ENCODE data around the gene GRID2IP. TPM values are rescaled to one million over a fixed set of nuclear protein-coding genes. Genes with fewer than 3 reads are reported as not detected.
"Not testable (repeated sequence)": the region's sequence is repeated elsewhere in the genome, so short reads cannot be mapped to it uniquely, and the experiment has no call there.

Gene GRID2IP
- total RNA-seq, 2 experiments from 2014 or later: 0.21 TPM; not detected in 1

DNA sequence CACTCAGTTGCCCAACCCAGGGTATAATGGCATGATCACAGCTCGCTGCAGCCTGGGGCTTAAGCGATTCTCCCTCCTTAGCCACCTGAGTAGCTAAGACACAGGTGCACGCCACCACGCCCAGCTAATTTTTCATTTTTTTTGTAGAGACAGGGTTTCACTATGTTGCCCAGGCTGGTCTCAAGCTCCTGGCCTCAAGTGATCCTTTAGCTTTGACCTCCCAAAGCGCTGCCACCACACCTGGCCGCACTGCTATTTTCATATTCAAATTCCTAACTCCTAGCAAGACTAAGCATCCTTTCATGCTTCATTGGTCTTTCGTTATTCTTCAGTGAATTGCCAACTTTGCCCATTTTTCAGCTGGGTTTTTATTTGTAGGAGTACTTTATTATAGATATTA lies 73.1 kb downstream of the GRID2IP start:
- no peaks in the 10 kb centered on the region for H3K27me3 Mint-ChIP-seq (ENCODE audit: low read depth)

DNA sequence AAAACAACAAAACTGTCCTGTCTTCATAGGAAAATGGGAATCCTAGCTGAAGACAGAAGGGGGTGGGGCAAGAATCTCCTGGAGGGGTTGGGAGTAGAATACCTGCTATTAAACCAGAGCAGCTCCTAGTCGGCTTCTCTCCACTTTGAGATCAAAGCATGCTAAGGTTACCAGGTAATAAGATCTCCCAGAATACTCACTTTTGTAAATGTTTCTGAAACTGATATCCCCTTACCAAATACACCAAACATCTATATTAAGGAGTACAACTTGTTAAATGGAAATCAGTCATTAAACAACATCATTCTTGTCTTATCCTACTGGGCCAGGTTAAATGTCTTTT lies 74.0 kb downstream of the GRID2IP start:
- Mint-ChIP-seq H3K36me3 (ENCODE audit: low read depth) (peaks cover 41% of the 10 kb centered on the region), H3K9me3 (ENCODE audit: insufficient read depth) (no peaks in the 10 kb centered on the region), H3K4me1 (ENCODE audit: low read depth) (peaks cover 66% of the 10 kb centered on the region), H3K27ac (no peak overlapping the region), H3K4me3 (no peak overlapping the region), H3K27me3 (ENCODE audit: low read depth) (no peaks in the 10 kb centered on the region)
- ChIA-PET POLR2A (no interaction called here), CTCF (no interaction called here)
- ATAC-seq (no peak), DNase-seq (no peak)

More for the DNA sequence above, 73.1 kb downstream of the GRID2IP start:
- H3K27ac Mint-ChIP-seq: peak overlapping the region; percentile 91
- H3K9me3 Mint-ChIP-seq (ENCODE audit: insufficient read depth): no peaks in the 10 kb centered on the region
- ATAC-seq (no peak), DNase-seq (no peak)
- H3K4me1 Mint-ChIP-seq (ENCODE audit: low read depth): peaks cover 71% of the 10 kb centered on the region
- POLR2A ChIA-PET: no interaction called here
- H3K4me3 Mint-ChIP-seq: no peak overlapping the region
- peaks cover 41% of the 10 kb centered on the region for H3K36me3 Mint-ChIP-seq (ENCODE audit: low read depth)
- CTCF ChIA-PET: interaction anchor here (1.2 to 1.8 kb wide), 3 partner anchors 11 to 42 kb away, joined by 3 to 5 read pairs (median 3); no protein-coding TSS in a partner anchor

GRCh38 chr7:6476596-6477317 lies 74.5 kb downstream of the GRID2IP start:
- Mint-ChIP-seq H3K27ac (no peak overlapping the region), H3K9me3 (ENCODE audit: insufficient read depth) (no peaks in the 10 kb centered on the region), H3K36me3 (ENCODE audit: low read depth) (peaks cover 43% of the 10 kb centered on the region), H3K4me1 (ENCODE audit: low read depth) (peaks cover 62% of the 10 kb centered on the region), H3K27me3 (ENCODE audit: low read depth) (no peaks in the 10 kb centered on the region), H3K4me3 (no peak overlapping the region)
- CTCF ChIA-PET: interaction anchor here (0.9 kb wide), 1 partner anchor 42 kb away, joined by 3 read pairs; no protein-coding TSS in a partner anchor
- POLR2A ChIA-PET: no interaction called here
- DNase-seq: no peak
- ATAC-seq: no peak

DNA sequence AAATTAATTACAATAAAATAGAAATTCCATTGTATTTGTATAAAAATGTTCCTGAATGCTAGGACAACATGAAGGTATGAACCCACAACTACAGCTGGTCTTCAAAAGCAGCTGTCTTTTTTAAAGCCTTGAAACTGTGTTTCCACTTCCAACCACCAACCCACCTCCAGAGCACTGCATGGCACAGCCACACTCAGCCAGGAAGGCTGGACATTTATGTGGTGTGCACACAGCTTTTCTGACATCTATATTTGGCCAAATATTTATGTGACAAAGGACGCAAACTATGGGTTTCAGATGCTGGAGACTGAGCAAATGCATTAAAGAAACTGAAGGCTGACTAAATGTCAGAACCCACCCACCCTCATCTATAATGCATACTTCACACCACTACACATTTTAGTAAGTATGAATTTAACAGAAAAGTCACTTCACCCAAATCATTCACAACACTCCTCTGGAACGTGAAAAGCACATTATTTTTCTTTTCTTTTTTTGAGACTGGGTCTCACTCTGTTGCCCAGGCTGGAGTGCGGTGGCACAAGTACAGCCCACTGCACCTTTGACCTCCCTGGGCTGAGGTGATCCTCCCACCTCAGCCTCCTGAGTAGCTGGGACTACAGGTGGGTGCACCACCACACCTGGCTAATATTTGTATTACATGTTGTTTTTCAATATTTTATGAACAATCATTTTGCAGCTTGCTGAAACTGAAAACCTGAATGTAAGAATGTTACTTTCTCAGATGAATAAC lies 75.7 kb downstream of the GRID2IP start:
- CTCF ChIA-PET: interaction anchor here (0.9 to 1.6 kb wide), 3 partner anchors 13 to 41 kb away, joined by 3 read pairs; no protein-coding TSS in a partner anchor
- POLR2A ChIA-PET: no interaction called here
- peaks cover 51% of the 10 kb centered on the region for H3K4me1 Mint-ChIP-seq (ENCODE audit: low read depth)
- H3K27me3 Mint-ChIP-seq (ENCODE audit: low read depth): no peaks in the 10 kb centered on the region
- no peak for ATAC-seq
- H3K36me3 Mint-ChIP-seq (ENCODE audit: low read depth): peaks cover 41% of the 10 kb centered on the region
- no peak overlapping the region for H3K4me3 Mint-ChIP-seq
- H3K27ac Mint-ChIP-seq: no peak overlapping the region
- DNase-seq: no peak
- H3K9me3 Mint-ChIP-seq (ENCODE audit: insufficient read depth): no peaks in the 10 kb centered on the region

- Mint-ChIP-seq H3K9me3 (ENCODE audit: insufficient read depth) (no peaks in the 10 kb centered on the region), H3K27ac (no peak overlapping the region), H3K27me3 (ENCODE audit: low read depth) (no peaks in the 10 kb centered on the region), H3K4me3 (no peak overlapping the region), H3K36me3 (ENCODE audit: low read depth) (peaks cover 65% of the 10 kb centered on the region), H3K4me1 (ENCODE audit: low read depth) (no peaks in the 10 kb centered on the region)
- no peak for DNase-seq
- ATAC-seq: no peak
- ChIA-PET CTCF (interaction anchor here (0.9 kb wide), 1 partner anchor 13 kb away, joined by 3 read pairs; no protein-coding TSS in a partner anchor), POLR2A (no interaction called here)
These were observed 85.4 kb downstream of the GRID2IP start for GRCh38 chr7:6465862-6466261.

GRCh38 chr7:6463609-6464008 lies 87.7 kb downstream of the GRID2IP start:
- ChIA-PET CTCF (interaction anchor here (1.1 kb wide), 1 partner anchor 11 kb away, joined by 3 read pairs; no protein-coding TSS in a partner anchor), POLR2A (interaction anchor here (1.5 kb wide), 1 partner anchor 15 kb away, joined by 4 read pairs; the partner anchor contains the start of gene DAGLB)
- not testable (repeated sequence) for H3K4me1 Mint-ChIP-seq (ENCODE audit: low read depth); H3K9me3 Mint-ChIP-seq (ENCODE audit: insufficient read depth); H3K27me3 Mint-ChIP-seq (ENCODE audit: low read depth); H3K27ac Mint-ChIP-seq; H3K4me3 Mint-ChIP-seq; DNase-seq; ATAC-seq
- H3K36me3 Mint-ChIP-seq (ENCODE audit: low read depth): peaks cover 55% of the 10 kb centered on the region

DNA sequence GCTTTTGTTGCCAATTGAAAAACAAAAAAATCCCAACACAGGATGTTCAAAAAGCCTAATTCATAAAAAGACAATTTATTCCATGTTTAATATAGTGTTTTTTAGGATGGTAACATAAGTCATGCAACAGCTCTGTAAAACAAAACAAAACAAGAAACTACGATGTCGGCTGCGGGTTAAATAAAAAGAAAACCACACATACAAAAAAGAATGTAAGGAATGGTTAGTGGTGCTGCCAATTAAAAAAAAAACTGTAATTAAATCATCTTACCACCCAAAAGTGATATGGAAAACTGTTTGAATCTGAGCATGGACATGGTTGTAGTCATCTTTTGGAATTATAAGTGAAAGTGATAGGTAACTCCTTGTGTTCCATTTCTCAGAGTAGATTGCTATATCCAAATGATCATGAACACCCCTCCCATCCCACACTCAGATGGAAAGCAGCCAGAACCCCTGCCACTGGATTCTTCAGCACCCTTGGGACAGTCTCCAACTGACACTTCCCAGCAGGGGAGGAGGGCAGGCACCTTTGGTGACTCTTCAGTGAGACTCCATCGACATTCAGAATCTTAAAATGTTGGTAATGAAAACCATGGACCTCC lies 89.2 kb downstream of the GRID2IP start:
- ATAC-seq: no peak
- H3K27ac Mint-ChIP-seq: no peak overlapping the region
- no peak overlapping the region for H3K4me3 Mint-ChIP-seq
- DNase-seq: no peak
- POLR2A ChIA-PET: interaction anchor here (1.5 kb wide), 1 partner anchor 14 kb away, joined by 4 read pairs; the partner anchor contains the start of gene DAGLB
- H3K4me1 Mint-ChIP-seq (ENCODE audit: low read depth): no peaks in the 10 kb centered on the region
- no peaks in the 10 kb centered on the region for H3K27me3 Mint-ChIP-seq (ENCODE audit: low read depth)
- CTCF ChIA-PET: no interaction called here
- no peaks in the 10 kb centered on the region for H3K9me3 Mint-ChIP-seq (ENCODE audit: insufficient read depth)
- peaks cover 43% of the 10 kb centered on the region for H3K36me3 Mint-ChIP-seq (ENCODE audit: low read depth)

DNA sequence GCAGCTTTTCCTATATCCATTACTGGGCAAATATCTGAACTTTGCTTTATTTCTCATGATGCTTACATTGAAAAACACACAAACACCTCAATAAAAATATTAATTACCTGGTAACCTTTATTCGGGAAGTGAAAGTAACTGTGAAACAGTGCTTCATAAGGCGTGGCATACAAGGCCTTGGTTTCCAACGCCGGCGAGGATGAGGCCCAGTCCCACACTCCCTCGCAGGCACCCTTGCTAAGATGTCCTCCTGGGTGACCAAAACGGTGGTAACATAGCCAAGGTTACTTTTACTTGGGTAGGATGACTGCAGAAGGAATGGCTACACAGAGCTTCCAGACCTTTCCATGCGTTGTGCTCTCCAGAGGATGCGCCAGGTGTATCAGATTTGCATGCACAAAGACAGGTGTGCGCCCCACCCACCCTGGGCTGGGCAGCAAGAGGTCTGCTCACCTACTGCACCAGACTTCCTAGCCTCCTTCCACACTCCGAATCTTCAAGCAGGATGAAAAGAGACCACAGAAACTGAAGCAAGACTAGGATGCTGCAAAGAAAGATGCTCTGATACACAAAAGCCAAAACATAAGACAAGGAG lies 90.2 kb downstream of the GRID2IP start:
- H3K4me3 Mint-ChIP-seq: no peak overlapping the region
- CTCF ChIA-PET: no interaction called here
- POLR2A ChIA-PET: no interaction called here
- no peak overlapping the region for H3K27ac Mint-ChIP-seq
- H3K9me3 Mint-ChIP-seq (ENCODE audit: insufficient read depth): no peaks in the 10 kb centered on the region
- no peak for DNase-seq
- ATAC-seq: no peak
- H3K4me1 Mint-ChIP-seq (ENCODE audit: low read depth): no peaks in the 10 kb centered on the region
- peaks cover 37% of the 10 kb centered on the region for H3K36me3 Mint-ChIP-seq (ENCODE audit: low read depth)
- no peaks in the 10 kb centered on the region for H3K27me3 Mint-ChIP-seq (ENCODE audit: low read depth)

DNA sequence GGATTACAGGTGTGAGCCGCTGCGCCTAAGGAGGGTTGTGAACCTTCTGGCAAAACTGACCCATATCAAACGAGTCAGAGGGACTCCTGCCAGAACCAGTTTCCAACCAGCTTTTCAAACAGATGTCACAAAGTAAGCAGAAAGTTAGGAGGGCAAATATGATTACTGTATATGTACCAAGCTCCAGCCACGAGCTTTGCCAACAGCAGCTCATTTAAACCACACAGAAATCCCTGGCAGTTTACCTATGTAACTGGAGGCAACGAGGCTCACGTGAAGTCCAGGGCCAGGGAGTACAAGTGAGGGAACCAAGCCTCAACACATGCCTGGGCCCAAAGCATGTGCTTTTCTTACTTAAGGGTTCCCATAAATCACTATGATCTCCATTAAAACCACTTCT lies 91.0 kb downstream of the GRID2IP start:
- DNase-seq (no peak), ATAC-seq (no peak)
- POLR2A ChIA-PET: no interaction called here

GRCh38 chr7:6458676-6459075 lies 92.6 kb downstream of the GRID2IP start:
- H3K9me3 Mint-ChIP-seq (ENCODE audit: insufficient read depth); POLR2A ChIA-PET; DNase-seq; H3K27me3 Mint-ChIP-seq (ENCODE audit: low read depth); H3K27ac Mint-ChIP-seq; CTCF ChIA-PET; H3K4me3 Mint-ChIP-seq; ATAC-seq; H3K4me1 Mint-ChIP-seq (ENCODE audit: low read depth): not testable (repeated sequence)
- peaks cover 22% of the 10 kb centered on the region for H3K36me3 Mint-ChIP-seq (ENCODE audit: low read depth)

More for the DNA sequence above, 91.0 kb downstream of the GRID2IP start:
- Mint-ChIP-seq H3K27ac (no peak overlapping the region), H3K9me3 (ENCODE audit: insufficient read depth) (no peaks in the 10 kb centered on the region), H3K27me3 (ENCODE audit: low read depth) (no peaks in the 10 kb centered on the region), H3K4me3 (no peak overlapping the region), H3K36me3 (ENCODE audit: low read depth) (peaks cover 29% of the 10 kb centered on the region), H3K4me1 (ENCODE audit: low read depth) (no peaks in the 10 kb centered on the region)
- CTCF ChIA-PET: no interaction called here

DNA sequence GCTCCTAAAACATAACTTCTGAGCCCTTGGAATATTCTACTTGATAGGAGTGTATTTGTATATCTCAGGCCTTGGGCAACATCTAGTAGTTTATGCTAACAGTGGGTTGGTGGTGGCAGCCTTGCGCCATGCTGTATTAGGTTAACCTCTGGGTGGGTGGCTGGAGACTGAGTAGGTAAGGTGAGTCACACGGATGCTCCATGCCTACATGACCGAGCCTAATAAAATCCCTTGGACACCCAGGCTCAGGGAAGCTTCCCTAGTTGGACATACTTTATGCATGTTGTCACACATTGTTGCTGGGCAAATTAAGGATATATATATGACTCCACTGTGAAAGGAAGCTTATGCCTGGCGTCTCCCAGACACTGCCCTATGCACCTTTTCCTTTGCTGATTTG lies 97.5 kb downstream of the GRID2IP start:
- no peak for ATAC-seq
- CTCF ChIA-PET: no interaction called here
- H3K27me3 Mint-ChIP-seq (ENCODE audit: low read depth): no peaks in the 10 kb centered on the region
- no peaks in the 10 kb centered on the region for H3K9me3 Mint-ChIP-seq (ENCODE audit: insufficient read depth)
- peaks cover 5% of the 10 kb centered on the region for H3K4me1 Mint-ChIP-seq (ENCODE audit: low read depth)
- DNase-seq: no peak
- H3K27ac Mint-ChIP-seq: no peak overlapping the region
- no peak overlapping the region for H3K4me3 Mint-ChIP-seq
- POLR2A ChIA-PET: no interaction called here
- H3K36me3 Mint-ChIP-seq (ENCODE audit: low read depth): no peaks in the 10 kb centered on the region
